GM18873 (cell line): ENCODE data around the gene TUBB3.
"Not testable (repeated sequence)": the region's sequence is repeated elsewhere in the genome, so short reads cannot be mapped to it uniquely, and the experiment has no call there.

ENCODE experiments used
- ATAC-seq: cut with Tn5 transposase; IDR thresholded peaks from one replicate; pipeline ENCODE4 v1.9.1; 2021; ENCODE audit warnings: mild to moderate bottlenecking, moderate library complexity, moderate number of reproducible peaks; ENCODE audit not compliant: unreplicated experiment, low FRiP score

The TUBB3 gene

GRCh38 chr16:89899879-89900481 is 23.2 kb upstream of the TUBB3 start:
- ATAC-seq = no peak

GRCh38 chr16:89900885-89901284 is 22.3 kb upstream of the TUBB3 start:
- no peak for ATAC-seq

GRCh38 chr16:89902980-89903379 is 20.2 kb upstream of the TUBB3 start:
- no peak for ATAC-seq

GRCh38 chr16:89903908-89904515 is 19.1 kb upstream of the TUBB3 start:
- no peak for ATAC-seq

GRCh38 chr16:89904606-89905510 is 18.3 kb upstream of the TUBB3 start:
- ATAC-seq = no peak

DNA sequence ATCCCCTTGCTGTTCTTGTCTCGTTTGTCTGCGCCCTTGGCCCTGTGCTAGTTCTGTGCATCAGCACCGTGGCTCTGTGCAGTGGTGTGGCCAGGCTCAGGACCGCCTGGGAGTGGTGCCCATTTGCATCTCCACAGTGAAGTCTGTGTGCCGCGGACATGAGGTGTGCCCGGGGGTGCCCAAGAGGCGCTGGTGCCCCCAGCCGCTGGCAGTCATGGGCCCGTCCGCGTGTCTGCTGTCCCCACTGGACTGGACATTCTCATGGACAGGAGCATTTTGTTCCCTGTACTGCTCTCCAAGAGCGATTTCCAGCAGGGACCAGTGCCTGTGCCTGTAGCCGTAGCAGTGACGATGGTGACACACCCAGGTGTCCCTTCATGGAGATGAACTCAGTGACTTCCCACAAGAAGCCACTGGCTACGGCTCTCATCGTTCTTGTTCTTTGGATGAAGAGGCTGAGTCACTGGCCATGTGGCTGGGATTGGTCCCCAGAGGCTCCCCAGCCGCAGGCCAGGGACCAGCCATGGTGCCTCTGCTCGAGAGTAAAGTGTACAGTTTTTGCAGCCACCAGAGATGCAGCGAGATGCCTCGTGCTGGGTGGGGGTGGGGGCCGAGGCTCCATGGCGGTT is 17.5 kb upstream of the TUBB3 start:
- ATAC-seq = no peak

GRCh38 chr16:89906140-89907025 is 16.8 kb upstream of the TUBB3 start:
- ATAC-seq = no peak

- no peak for ATAC-seq
These were observed 15.9 kb upstream of the TUBB3 start for GRCh38 chr16:89907055-89907814.

- ATAC-seq = no peak
These were observed 14.9 kb upstream of the TUBB3 start for GRCh38 chr16:89908236-89908635.

DNA sequence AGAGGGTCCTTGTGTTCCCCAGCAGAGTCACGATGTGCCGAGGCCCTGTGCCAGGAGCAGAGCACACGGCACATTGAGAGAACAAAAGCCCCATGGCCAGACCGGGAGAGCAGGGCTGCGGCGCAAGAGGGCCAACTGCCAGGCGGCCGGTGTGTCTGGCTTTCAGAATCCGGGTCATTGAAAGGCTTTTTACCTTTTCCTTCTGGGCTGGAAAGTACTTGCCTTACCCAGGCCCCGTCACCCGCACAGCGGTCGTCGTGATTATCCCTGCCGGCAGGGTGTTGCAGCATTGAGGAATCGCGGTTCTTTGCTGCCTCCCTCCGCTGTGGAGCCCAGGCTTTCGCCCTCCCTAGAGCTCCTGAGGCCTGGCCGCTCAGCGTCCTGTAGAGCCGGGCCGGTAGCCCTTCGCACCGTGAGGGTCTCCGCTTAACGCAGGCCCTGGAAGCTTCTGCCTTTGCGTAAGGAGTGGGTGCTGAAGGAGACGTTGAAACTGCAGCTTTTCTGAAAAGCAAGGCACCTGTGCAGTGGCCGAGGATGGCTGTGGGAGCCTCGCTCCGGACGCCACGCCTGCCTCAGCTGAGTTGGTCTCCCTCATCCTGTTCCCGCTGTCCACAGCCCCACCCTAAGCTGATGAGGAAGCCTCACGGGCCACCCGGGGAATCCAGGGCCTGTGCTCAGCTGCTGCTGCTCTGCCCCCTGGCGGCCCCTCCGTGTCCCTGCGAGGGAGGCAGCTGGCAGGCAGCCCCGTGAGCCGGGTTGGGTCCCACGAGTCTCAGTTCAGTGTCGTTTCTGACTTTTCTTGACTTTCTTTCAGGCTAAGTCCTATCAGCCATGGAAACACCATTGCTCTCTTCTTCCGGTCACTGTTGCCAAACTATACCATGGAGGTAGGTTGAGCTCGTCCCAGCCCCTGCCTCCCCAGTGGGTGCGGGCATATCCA is 13.1 kb upstream of the TUBB3 start:
- no peak for ATAC-seq

- ATAC-seq = no peak
These were observed 12.3 kb upstream of the TUBB3 start for GRCh38 chr16:89910717-89911354.

DNA sequence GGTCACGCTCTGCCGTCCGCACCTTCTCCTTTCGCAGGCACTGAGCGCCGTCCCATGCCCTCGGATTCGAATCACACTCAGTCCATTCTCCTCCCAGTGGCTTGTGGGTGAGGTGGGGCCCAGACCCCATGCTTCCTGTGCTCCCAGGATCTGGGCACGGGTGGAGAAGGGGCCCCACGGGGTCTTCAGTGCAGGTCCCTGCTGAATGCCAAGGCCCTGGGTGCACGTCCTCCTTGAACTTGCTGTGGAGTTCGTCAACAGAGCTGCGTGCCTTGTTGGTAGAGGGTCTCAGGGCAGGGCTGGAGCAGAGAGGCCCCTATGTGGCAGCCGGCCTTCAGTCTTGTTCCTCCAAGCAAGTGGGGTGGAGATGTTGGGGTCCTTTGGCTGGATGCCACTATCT is 11.8 kb upstream of the TUBB3 start:
- ATAC-seq = no peak

- ATAC-seq = no peak
These were observed 11.0 kb upstream of the TUBB3 start for GRCh38 chr16:89912143-89912542.

DNA sequence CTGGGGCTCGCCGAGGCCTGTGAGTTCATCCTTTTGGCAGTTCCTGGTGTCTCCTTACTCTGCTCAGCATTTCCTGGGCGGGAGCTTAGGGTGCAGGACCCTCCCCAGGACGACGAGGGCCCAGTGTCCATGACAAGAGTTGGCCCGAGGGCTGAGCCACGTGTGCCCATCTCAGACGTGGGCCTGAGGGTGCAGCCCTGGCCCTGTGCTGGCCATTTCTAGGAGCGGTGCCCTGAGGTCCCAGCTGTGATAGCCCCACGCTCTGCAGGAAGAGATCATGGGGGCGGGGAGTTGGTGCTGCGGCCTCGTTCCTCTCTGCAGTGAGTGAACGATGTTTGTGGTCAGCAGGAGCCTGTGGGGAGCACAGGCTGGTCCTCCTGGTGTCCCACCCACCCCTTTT is 10.5 kb upstream of the TUBB3 start:
- ATAC-seq = no peak

GRCh38 chr16:89913408-89914387 is 9.4 kb upstream of the TUBB3 start:
- ATAC-seq = no peak

- not testable (repeated sequence) for ATAC-seq
These were observed 8.4 kb upstream of the TUBB3 start for GRCh38 chr16:89914642-89915285.
